Measurements from ENCODE around the gene GAMT.

Gene GAMT

DNA sequence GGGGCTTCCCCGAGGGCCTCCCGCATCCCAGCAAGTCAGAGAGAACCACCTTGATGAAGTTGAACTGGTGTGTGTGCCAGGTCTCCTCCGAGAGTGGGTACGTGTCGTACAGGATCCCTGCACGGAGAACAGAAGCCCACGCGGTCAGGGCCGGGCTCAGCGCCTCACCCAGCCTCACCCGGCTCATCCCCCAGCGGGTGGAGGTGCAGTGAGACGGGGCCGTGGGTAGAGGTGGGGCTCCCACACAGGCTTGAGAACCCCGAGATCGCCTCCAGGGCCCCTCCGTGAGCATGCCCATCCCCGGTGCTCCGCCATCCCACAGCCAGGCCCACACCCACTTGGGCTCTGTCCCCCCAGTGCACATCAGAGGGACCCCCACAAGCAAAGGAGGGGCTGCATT is 2.3 kb downstream of the GAMT start:
- DNase-seq = no peak

DNA sequence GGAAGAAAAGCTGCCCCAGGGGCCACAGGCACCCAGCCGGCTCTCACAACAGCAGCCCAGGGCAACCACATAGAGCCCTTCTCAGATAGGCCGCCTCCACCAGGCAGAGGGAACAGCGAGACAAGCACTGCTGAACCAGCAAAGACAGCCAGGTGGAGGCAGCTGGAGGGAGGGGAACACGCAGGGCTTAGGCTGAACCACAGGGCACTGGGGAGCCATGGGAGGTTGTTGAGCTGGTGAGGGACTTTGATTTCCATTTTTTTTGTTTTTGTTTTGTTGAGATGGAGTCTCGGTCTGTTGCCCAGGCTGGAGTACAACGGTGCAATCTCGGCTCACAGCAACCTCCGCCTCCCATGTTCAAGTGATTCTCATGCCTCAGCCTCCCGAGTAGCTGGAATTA is 3.5 kb downstream of the GAMT start:
- DNase-seq = no peak

DNA sequence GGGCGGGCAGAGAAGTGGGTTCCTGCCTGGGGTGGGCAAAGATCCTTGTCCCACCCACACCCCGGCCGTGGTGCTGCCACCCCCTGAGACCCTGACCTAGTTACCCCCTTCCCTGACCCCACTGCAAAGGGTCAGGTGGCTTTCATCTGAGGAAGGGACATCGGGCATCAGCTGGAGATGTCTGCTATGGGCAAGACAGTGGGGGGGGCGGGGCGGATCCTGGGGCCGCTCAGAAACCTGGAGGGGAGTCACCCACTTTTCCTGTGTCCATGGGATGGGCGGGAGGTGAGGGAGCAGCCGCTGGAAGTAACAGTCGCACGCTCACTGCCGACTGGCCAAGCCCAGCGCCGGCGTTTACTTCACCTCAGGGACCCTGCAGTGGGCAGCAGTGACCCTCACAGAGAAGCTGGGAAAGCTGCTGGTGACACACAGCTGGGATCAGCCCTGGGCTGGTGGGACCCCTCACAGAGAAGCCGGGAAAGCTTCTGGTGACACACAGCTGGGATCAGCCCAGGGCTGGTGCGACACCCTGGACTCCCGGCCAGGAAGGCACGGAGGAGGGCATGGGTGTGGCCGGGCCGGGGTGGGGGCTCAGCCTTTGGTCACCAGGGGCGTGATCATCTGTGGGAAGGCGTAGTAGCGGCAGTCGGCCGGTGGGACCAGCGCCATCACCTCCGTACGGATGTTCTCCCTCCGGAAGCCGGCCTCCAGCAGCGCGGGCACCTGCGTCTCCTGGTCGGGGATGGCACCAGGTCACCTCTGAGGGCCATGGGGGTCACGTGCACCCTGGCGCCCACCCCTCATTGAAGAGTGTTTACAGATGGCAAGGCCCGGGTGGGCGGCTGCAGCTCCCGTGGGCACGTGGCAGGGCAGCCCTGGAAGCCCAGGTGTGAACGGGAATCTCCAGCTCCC is 4.3 kb downstream of the GAMT start:
- no peak for DNase-seq

DNA sequence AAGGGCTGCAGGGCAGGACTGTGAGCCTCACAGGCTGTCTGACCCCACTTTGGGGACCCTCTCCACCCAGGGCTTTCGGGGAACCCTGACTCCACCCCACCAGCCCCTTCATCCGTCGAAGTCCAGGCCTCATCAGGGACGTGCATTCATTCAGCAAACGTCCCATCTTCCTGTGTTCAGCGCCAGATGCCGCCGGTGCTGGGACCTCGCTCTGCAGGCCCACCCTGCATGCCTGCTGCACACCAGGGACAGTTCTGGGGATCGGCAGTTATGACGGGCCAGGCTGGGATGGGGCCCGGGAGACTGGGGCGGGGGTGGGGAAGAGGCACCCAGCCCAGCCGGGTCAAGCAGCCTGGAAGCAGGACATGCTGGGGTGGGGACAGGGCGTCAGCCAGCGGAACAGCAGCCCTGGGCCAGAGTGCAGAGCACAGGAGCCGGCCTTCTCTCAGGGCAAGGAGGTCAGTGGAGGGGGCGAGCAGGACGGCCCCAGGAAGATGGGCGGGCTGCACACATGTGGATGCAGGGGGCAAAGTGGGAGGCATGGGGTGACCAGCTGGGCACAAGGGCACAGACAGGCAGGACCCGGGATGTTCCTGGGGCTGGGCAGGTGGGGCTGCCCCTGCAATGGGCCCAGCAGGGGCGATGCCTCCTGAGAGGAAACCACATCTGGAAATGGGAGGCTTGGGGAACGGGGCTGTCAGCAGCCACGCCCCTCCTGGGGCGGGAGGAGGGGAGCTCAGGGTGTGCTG is 5.1 kb downstream of the GAMT start:
- no peak for DNase-seq

DNA sequence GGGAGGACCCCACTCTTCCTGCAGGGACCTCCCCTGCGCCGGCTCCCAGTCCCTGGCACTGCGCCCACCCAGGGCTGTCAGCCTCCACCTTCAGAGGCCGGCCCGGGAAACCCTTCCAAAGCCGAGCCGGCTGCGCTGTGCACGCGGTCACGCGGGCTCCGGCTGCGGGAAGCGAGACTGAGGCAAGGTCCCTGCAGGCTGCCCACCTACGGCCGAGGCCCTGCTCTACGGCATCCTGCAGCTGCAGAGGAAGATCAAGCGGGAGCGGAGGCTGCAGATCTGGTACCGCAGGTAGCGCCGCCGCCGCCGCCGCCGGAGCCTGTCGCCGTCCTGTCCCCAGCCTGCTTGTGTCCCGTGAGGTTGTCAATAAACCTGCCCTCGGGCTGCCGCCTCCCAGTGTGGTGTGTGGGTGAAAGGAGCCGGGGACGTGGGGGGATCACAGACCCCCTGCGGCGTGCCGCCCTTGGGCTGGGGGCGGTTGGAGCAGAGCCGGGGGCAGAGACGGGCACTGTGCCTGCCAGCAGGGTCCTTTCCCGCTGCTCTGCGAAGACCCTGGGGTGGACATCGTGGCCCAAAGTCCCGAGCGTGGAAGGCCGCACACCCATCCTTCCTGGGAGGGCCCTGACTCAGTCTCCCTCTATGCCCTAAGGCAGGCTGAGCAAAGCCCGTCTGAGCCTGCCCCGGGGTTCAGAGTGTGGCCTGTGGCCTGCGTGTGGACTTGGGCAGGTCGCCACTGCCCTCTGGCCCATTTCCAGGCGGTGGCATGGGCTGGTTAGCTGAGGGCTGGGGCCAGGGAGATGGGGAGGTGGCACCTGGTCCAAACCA is 5.9 kb downstream of the GAMT start:
- DNase-seq = no peak

DNA sequence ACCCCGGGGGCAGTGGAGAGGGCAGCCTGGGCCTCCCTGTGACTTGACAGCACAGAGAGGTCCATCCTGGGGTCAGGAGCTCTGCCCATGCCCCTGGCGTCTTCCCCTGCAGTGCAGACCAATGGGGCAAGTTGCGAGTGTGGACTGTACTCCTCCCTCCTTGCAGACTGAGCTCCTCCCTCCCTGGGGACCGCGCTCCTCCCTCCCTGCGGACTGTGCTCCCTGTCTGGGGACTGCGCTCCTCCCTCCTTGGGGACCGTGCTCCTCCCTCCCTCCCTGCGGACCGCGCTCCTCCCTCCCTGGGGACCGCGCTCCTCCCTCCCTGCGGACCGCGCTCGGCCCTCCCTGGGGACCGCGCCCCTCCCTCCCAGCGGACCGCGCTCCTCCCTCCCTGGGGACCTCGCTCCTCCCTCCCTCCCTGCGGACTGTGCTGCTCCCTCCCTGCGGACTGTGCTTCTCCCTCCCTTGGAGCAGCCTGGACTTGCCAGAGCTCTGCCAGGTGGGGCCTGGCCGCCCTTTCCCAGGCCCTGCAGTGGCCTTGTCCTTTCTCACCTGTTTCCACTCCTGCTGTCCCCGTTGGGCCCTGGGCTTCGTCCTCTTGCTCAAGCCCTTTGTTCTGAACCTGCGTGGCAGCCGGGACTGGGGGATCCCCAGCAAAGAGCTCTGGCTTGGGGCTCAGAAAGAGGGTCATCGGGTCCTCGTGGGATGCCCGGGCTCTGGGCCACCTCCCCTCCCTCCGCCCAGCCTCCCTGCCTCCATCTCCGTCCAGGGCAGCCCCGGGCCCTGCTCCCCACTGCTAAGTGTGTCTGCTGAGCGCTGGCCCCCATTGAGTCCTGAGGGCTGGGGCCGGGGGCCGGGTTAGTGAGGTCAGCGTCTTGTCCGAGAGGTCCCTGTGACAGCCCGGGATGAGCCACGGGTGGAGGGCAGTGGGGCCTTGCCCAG is 6.8 kb downstream of the GAMT start:
- no peak for DNase-seq

DNA sequence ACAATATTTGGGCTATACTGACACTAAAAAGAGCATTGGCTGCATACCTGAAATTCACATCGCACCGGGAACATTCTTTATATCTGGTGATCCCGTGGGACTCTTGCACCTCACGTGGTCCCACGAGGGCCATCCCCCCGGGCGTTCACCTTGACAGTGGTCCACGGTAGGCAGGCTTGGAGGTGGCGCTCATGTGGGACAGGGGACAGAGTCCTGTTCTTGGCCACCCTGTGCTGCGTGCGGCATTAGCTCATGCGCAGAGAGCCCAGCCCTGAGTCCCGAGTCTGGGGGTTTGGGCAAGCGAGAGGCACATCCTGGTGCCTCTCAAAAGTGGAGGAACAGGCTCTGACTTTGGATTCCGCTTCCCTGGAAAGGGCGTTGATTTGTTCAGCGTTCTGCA is 7.5 kb downstream of the GAMT start:
- DNase-seq = no peak

DNA sequence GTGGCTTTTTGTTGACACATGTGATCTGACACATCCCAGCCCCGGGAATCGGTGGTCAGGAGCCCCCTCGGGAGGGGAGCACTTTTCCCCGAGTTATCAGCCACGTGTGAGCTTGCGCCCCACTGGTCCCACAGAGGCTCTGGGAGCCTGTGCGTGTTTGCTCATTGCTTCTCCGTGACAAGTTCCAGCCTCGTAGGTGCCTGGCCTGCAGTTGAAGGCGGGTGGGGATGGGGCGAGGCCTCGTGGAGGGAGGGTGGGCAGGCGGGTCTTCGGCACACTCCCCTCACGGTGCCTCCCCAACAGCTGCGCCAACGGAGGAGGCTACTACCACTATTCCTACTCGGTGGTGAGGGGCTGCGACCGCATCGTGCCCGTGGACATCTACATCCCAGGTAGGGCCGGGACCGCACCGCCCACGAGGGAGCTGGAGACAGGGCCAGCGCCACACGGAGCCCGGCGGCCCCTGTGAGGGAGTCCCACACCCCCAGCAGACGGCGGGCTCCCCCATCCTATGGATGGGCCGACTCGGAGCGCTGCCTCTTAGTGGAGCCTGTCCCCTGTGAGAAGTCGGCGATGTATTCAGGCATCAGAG is 8.3 kb downstream of the GAMT start:
- DNase-seq = no peak

DNA sequence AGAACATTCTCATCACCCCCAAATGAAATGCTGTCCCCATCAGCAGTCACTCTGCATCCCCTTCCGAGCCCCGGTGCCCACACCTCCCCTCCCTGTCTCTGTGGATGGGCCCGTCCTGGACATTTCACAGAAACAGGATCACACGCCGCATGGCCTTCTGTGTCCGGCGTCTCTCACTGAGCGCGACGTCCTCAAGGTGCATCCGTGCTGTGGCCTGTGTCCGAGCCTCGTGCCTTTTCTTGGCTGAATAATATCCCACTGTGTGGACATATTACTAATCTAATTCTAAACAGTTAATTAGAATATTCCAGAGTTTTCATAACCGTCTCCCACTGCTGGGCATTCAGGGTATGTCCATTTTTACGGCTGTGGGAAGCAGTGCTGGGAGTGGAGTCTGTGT is 8.9 kb downstream of the GAMT start:
- no peak for DNase-seq

DNA sequence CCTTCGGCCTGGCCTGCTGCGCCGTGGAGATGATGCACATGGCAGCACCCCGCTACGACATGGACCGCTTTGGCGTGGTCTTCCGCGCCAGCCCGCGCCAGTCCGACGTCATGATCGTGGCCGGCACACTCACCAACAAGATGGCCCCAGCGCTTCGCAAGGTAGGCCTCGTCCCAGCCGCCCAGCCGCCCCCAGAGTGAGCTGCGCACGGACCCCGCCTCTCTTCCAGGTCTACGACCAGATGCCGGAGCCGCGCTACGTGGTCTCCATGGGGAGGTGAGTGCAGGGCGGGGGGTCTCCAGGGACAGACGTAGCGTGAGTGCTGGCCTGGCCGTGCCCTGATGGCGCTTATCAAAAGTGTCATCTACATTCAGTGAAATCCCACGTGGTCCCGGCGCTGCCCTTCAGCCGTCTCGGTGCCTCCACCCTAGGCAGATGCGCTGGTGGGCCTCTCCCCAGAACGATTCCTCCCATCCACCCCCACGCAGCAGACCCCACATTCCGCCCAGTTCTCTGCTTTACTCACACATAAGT is 10.4 kb downstream of the GAMT start:
- DNase-seq = no peak

DNA sequence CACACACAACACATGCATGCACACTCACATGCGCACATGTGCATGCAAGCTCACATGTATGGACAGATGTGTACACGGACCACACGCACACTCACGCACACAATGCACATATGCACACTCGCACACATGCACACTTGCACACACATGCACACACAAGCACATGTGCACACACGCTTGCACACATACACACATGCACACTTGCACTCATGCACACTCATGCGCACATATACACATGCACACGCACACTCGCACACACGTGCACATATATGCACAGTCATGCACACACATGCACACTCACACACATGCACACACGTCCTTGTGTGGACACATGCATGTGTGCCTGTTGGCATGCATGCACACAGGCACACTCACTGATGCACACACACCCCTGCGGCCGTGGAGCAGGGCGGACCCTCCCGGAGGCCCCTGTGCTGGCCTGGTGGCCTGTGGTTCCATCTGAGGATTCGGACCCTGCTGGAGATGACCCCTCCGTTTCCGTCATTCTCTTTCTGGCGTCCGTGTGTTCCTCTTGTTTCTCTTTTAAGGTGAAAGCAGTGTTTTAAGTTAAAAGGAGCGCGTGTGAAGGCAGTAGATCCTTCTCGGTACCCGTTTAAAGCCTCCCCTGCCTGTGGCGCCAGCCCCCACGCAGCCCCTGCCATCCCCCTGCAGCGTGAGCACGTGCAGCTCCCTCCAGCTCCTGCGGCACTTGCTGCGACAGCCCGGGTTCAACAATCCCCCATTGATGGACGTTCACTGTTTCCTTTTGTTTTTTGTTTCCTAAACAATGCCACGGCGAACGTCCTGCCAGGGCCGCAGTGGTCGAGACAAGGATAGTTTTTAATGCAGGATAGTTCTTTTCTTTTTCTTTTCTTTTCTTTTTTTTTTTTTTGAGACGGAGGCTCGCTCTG is 12.1 kb downstream of the GAMT start:
- DNase-seq = no peak

DNA sequence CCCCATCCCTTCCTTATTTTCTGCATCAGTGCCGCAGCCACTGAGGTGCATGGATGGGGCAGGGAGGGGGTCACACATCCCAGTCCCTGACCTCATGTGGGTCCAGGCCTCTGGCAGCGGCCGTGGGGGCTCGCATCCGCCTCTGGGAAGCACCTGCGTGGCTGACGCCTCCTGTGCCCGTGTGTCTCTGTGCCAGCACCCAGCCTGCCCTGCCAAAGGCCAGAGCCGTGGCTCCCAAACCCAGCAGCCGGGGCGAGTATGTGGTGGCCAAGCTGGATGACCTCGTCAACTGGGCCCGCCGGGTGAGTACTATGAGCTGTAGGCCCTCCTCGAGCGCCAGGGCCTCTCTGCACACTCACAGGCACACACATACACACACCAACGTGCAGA is 12.7 kb downstream of the GAMT start:
- DNase-seq = no peak

DNA sequence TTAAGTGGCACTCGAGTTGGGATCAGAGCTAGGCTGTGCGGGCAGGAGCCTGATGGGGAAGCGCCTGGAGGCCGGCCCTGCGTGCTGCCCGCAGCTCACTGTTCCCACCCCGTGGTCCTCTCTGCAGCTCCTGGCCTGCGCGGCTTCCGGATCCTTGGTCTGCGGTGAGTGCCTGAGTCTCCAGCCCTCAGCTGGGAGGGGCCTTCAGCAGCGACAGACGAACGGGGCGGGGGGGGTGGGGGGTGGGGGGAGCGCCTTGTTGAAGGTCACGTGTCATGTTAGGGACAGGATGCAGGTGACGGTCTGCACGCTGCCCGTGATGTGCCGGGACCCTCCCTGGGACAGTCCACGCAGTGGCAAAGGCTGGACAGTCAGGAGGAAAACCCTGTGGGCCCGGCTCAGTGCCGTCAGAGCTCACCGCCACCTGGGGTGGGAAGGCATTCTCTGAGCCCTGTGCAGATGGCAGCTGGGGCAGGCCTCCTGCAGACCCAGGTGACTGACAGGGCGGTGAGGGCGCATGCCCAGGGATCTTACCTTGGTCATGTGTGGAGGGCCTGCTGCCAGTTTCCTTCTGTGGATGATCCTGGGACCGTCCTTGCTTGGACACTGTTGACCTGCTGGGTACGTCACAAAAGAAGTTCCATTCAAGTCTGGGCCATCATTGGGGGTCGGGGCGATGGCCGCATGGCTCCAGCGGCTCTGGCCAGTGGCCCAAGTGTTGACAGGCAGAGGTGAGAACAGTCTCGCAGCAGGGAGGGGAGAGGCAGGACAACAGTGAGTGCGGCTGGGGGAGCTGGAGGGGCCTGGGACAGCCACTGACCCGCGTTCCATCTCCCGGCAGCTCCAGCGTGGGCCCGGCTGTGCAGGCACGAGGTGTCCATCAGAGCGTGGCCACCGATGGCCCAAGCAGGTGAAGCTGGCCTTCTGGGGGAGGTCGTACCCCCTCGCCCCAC is 13.4 kb downstream of the GAMT start:
- no peak for DNase-seq

DNA sequence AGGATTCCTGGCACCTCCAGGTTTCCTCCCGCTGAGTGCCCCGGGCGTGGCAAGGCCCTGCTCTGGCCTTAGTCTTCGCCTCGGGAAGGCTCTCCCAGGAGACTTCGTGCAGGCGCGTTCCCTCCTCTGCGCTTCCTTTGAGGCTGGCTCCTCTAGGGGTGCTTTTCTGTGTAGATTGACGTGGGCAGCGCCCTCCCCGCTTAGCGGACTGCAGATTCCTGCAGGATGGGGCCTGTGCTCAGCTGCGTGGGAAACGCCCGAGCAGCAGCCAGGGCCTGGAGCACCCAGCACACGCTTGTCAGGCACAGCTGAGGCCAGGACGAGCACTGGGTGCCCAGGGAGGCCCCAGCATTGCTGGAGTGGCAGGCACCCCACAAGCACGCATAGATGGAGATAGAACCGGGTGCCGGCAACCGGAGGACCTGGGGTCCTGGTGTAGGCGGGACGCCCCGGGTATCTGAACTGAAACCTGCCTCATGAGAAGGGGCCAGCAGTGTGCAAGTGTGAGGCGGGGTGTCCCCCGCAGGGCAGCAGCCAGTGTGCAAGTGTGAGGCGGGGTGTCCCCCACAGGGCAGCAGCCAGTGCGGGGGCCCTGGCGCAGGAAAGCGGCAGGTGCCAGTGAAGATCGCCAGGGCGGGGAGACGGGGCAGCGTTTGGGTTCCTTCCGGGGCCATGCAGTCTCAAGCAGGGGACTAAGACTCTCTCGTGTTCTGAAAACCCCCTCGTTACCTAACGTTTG is 14.2 kb downstream of the GAMT start:
- no peak for DNase-seq

DNA sequence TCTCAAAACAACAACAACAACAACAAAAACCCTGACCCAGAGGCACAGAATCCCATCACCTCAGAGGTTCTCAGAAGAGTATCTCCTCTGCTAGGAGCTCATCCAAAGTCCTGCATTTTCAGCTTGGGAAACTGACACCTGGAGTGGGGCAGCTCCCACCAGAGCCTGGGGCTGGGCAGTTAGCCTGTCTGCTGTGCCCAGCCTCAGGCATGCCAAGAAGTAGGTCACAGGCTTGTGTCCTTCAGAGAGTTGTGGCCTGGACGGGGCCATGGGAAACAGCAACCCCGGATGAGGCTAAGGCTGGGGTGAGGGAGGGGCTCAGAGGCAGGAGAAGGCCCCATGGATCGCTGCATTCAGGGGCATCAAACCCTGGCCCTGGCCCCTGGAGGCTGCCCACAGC is 15.5 kb downstream of the GAMT start:
- DNase-seq = no peak

DNA sequence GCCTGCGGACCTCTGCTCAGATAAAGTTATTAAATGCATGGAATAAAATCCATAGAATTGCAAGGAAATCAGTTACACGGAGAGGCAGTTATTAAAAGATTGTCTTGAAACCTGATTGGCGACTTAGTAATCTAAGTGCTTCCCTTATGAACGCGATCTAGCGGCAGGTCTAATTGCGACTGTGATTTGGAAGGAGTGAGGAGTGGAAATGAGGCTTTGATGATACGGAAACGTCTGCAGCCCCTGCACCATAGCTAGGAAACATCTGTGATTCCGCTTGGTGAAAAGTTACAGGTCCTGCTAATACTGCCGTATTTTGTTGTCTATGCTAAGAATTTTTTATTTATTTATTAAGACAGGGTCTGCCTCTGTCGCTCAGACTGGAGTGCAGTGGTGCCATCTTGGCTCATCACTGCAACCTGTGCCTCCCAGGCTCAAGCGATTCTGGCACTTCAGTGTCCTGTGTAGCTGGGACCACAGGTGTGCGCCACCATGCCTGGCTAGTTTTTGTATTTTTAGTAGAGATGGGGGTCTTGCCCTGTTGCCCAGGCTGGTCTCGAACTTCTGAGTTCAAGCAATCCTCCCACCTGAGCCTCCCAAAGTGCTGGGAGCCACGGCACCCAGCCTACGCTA is 16.7 kb downstream of the GAMT start:
- DNase-seq = no peak

DNA sequence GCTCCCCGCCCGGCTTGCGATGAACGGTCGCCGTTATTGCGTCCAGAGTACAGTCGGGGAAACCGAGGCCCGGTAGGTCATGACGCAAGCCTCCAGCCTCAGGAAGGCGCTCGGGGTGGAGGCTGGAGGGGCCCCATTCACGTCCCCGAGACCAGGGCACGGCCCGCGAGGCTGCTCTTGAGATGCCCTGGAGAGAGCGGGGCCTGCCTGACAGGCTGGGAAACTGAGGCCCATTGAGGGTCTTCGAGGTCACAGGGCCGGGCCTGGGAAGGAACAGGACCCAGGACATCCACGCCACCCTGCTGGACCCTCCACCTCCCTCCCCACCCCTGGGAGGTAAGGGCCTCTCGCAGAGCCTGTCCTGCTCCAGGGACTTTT is 17.3 kb downstream of the GAMT start:
- no peak for DNase-seq

All from NCI-H446 treated with DMSO at 0.1 percent for 48 hours (cell line).